ENCODE results near the gene POLR2A.
"Not testable (repeated sequence)": the region's sequence is repeated elsewhere in the genome, so short reads cannot be mapped to it uniquely, and the experiment has no call there.

POLR2A gene

DNA sequence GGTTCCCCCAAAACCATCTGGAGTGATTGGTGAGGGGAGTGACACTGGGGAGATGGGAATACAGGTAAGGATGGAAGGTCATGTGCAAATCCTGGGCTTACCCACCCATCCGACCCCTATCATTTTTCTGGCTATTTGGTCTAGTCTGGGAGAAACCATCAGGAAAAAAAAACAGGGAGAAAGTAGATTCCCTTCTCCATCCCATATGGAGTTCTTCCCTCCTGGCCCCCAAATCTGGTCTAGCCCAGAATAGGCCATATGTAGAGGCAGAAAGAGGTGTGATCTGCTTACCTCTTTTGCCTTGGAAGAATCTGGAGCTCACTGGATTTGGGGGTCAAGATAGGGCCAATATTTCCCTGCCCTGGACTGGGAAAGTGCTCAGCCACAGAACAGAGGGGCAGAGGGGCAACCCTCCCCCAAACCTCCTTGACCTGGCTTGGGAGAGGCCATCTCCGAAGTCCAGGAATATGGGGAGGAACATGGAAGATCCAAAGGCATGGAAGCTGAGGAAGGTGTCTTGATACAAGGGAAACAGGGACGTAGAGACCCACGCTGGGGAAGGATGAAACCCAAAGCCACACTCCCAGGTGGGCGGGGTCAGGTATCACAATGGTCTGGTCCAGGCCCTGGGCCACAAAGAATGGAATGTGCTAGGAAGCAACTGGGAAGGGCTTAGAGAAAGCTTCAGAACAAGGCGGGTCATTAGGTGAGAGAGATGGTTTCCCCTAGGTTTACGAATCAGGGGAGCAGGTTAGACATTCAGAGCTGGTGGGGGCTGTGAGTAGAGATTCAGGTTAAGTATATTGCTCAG, 23.1 kb upstream of the POLR2A start:
- DNase-seq: no peak

DNA sequence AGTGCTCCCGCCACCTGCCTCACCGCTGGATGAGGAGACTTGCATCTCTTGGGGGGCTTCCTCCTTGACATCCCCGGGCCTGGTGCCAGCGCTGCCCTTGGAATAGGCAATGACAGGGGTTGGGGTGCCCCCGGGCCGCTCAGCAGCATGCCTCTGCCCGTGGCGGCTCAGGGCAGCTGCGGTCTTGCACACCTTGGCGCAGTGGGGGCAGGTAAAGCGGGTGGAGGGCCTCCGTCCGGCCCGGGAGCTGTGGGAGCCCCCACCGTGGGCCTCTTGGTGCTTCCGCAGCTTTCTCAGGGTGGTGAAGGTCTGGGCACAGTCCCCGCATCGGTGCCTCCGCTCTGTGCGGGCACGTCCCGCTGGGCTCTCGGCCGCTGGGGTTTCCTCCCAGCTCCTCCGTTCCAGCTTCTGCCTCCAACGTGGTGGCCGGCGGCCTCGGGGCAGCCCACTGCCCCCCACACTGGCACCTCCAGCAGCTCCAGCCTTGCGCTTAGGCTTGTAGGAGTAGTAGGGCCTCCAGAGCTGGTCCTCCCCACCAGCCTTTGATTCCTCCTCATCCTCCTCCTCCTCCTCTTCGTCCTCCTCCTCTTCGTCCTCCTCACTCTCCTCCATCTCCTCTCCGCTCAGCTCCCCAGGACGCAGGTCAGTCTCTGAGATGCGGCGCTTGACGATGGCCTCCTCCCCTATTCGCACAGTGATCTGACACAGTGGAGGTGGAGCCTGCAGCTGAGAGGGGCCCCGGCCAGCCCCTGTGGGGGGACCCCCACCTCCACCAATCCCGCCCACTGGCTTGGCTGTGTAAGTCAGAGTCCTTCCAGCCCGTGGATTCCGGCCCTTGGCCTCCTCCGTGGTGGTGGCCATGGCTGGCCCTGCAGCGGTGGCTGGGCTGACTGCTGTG, 21.4 kb upstream of the POLR2A start:
- DNase-seq: no peak

DNA sequence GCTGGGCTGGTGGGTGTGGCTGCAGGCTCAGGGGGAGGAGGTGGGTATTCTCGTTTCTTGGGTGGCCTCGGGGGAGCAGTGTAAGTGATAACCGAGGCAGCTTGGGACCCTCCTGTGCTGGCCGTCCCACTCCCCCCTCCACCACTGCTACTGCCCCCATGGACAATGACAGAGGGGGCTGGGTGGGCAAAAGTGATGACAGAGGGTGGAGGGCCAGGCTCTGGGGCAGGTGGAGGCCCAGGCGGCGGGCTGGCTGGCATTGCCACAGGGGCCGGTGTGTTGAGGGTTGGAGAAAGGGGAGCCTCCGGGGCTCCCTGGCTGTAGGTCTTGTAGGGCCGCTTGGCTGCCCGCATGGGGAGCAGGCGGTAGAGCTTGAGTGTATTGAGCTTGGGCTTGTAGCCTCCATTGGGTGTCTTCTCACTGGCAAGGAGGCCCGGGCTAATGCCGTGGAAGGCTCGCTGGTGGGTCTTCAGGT, 20.8 kb upstream of the POLR2A start:
- DNase-seq: no peak

DNA sequence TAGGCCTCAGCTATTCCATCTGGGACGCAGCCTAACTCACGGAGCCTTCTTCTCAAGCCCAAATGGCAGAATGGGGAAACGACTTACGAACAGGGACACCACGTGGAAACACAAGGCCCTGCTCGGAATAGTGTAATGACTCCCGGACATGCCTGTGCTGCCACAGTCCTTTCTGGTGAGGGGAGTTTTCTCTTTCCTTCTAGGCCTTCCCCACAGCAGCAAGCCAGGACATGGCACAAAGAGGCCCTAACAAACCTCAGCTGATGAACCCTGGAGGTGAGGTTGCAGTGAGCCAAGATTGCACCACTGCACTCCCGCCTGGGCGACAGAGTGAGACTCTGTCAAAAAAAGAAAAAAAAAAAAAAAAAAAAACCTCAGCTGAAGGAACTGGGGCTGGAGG, 20.1 kb upstream of the POLR2A start:
- DNase-seq: no peak

DNA sequence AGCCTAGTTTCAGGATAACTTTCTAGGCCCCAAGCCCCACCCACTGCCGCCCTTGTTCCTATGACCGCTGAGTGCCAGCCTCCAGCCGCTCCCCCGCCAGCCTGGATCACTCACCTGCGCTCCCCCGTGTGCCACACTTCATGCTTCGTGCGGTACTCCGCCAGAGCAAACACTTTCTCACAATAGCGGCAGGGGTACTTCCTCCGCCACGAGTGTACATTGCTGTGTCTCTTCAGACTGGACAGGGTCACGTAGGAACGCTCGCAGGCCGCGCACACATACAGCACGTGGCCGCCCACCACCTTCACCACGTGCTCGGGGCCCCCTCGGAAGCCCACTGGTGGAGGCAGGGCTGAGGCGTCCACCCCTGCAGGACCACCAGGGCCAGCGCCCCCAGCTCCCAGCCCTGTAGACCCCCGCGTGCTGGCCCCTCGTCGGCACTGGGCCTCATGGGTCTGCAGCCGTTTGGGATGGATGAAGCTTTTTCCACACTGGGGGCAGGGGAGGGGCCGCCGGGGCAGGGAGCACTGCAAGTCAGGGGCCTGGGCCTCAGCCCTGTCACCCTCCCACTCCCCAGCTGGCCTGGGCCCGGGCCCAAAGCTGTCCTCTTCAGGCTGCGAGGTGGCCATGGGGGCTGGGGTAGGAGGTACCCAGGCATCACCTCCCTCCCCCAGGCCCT, 18.4 kb upstream of the POLR2A start:
- DNase-seq: no peak

DNA sequence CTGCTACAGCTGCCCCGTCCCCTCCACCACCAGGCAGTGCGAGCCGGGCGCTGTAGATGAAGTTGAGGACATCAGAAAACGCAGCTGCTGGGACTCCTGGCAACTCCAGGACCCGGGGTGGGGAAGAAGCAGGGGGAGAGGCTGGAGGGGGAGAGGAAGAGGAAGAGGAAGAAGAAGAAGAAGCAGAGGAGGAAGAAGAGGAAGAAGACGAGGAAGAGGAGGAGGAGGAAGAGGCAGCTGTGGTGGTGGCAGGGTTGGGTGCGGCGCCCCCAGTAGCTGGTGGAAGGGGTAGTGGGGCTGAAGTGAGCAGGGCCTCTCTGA, 17.9 kb upstream of the POLR2A start:
- DNase-seq: no peak

DNA sequence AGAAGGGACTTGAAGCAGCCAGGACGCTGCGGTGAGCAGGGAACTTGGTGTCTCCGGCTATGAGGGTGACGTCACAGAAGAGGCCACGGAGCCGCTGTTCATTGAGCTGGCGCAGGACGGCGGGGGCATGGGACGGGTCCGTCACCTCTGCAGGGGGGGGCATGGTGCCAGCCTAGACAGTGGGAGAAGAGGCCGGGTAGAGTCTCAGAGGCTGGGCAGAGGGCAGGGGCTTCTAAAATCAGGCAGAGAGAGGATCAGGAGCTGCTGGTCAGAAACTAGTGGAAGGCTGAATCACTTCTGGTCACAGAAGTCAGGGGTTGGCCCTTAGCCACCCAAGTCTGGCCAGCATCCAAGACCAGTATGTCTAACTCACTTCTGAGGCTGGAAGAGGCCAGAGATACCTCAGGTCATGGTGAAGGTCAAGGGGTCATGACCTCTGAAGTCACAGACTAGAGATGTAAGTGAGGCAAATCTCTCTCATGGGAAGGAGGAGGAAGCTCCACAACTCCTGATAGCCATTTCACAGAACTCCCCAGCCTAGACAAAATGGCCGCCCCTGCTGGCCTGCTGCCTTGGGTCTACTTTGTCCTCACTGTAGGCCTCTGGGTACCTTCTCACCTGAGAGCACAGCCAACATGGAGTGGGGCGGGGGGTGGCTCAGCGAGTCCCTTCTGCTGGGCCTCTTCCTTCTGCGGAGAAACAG, 17.4 kb upstream of the POLR2A start:
- DNase-seq: no peak

DNA sequence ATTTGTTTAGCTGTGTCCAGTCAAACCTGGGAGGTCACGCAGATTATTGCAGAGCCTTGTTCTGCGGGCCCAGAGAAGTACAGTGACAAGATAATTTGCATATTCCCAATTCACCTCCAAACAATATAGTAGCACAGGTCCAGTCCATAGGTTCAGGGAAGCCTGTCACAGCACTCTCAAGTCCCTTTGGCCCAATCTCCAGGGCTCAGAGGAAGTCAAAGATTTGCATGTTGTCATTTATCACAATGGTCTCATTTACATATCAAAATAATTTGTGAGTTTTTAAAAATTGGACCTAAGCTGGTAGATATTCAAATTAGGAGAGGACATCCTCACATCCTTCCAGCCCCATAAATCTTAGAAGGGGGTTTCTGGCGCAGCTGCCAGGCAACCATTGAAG, 16.7 kb upstream of the POLR2A start:
- no peak for DNase-seq

DNA sequence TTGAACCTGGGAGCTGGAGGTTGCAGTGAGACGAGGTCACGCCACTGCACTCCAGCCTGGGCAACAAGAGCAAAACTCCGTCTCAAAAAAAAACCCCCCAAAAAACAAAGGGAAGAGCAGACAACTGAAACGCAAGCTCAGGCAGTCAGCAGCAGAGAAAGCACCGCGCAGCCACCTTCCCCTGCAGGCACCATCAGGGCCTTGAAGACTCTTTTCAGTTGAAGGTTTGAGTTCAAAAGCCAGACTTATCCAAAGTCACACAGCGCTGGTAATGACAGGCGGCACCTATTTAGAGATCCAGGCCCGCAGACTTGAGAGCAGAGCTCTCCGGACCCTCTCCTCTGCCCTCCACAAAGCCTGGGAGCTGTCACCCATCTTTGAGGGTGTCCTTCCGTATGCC, 15.9 kb upstream of the POLR2A start:
- DNase-seq: no peak

DNA sequence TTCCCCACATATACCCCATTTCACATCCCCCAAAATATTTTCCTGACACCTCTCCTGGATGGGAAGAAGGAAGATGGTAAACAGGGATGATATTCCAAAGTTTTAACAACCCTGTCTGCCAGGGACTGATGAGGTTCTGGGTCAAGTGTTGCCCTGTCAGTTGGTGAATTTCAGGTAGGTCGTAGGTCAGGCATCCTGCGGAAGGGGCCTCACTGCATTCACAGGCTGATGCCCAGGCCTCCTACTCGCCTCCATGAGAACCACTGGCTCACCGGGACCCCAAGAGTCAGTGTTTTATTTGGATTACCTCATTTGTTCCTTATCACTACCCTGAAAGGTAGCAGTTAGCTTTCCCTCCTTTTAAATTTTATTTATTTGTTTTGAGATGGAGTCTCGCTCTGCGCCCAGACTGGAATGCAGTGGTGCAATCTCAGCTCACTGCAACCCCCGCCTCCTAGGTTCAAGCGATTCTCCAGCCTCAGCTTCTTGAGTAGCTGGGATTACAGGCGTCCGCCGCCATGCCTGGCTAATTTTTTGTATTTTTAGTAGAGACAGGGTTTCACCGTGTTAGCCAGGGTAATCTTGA, 15.3 kb upstream of the POLR2A start:
- no peak for DNase-seq

DNA sequence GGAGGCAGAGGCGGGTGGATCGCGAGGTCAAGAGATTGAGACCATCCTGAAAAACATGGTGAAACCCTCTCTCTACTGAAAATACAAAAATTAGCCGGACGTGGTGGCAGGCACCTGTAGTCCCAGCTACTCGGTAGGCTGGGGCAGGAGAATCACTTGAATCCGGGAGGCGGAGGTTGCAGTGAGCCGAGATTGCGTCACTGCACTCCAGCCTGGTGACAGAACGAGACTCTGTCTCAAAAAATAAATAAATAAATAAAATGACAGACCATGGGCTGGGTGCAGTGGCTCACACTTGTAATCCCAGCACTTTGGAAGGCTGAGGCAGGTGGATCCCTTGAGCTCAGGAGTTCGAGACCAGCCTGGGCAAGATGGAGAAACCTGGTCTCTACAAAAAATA, 14.3 kb upstream of the POLR2A start:
- DNase-seq: not testable (repeated sequence)

DNA sequence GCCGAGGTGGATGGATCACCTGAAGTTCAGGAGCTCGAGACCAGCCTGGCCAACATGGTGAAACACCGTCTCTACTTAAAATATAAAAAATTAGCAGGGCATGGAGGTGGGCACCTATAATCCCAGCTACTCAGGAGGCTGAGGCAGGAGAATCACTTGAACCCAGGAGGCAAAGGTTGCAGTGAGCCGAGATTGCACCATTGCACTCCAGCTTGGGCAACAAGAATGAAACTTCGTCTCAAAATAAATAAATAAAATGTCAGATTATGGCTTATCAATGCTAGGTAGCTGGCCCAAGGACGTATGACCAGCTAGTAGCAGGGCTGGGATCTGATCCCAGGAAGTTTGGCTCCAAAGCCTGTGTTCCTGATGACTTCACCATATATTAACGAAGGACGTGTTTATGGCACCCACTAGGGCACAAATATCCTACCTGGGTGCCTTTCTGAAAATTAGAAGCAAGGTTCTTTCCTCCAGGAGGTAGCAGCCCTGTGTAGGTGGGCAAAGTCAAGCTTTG, 13.7 kb upstream of the POLR2A start:
- not testable (repeated sequence) for DNase-seq

DNA sequence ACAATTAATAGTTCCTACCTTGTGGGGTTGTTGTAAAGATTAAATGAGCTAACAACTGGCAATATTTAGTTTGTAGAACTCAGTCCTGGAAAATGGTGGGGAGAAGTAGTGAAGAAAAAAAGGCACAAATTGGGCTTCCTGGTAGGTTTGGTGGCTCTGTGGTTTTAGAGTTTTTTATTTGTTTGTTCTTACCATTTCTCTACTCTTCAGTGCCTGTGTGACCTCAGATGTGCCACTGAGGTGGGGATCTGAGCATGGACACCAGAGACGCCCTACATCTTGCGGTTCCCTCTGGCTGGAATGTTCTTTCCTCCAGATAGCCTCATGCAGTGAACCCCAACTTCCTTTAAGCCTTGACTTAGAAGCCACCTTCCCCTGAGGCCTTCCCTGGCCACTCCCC, 12.4 kb upstream of the POLR2A start:
- no peak for DNase-seq

DNA sequence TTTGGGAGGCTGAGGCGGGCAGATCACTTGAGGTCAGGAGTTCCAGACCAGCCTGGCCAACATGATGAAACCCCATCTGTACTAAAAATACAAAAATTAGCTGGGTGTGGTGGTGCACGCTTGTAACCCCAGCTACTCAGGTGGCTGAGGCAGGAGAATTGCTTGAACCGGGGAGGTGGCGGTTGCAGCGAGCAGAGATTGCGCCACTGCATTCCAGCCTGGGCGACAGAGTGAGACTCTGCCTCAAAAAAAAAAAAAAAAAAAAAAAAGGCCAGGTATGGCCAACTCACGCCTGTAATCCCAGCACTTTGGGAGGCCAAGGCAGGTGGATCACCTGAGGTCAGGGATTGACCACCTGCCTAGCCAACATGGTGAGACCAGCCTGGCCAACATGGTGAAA, 9.4 kb upstream of the POLR2A start:
- DNase-seq: not testable (repeated sequence)

DNA sequence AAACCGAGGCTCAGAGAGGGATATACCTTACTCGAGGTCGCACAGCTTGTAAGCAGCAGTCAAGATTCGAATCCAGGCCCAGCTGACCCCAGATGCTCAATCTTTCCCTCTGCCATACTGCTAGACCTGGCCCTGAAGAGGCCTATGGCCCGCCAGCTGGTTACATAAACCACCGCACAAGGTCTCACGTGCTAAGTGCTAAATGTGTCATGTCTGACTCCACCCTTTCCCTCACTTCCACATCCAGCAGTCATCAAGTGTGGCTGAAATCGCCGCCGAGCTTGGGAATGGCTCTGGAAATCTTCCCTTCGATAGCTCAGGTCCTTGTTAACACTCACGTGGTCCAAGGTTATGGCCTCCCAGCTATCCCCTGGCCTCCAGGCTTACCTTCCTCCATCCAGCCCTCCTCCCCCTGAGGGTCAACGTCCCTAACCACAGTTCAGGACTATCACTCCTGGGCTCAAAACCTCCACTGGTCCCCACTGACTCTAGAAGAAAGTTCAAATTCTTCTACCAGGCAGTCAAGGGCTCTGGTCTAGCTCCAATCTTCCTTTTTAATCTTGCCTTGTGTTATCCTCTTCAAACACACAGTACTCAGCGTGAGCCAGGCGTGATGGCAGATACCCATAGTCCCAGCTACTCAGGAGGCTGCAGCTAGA, 8.3 kb upstream of the POLR2A start:
- no peak for DNase-seq

DNA sequence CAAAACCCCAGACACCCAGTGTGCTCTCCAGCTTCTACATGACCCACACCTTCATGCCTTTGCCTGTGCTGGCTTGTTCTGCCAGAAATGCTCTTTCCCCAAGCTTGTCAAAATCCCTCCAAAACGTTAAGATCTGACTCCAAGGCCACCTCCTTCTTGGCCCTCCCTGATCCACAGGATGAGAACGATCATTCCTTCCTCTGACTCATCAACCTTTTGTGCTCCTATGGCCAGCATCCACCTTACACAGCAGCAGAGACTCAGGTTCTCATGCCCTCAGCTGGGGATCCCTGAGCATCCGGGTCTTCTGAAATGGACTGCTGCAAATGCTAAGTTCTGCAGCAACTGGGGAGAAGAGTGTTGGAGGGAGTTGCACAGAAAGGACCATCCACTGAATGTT, 7.7 kb upstream of the POLR2A start:
- no peak for DNase-seq

DNA sequence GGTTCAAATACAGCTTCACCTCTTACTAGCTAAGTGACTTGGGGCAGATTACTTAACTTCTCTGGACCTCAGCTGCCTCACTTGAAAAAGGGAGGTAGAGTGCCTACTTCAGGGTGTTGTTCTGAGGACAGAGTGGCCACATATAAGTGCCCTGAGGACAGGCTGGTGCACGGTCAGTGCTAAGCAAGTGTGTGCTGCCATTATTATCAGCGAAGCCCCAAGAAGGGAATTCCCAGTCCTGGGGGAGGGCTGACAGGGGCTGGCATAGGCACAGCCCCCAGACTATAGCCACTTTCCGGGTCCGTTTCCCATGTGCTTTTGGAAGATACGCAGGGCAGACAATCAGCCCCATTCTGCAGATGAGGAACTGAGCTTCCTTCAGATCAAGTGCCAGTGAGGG, 7.2 kb upstream of the POLR2A start:
- DNase-seq: no peak

DNA sequence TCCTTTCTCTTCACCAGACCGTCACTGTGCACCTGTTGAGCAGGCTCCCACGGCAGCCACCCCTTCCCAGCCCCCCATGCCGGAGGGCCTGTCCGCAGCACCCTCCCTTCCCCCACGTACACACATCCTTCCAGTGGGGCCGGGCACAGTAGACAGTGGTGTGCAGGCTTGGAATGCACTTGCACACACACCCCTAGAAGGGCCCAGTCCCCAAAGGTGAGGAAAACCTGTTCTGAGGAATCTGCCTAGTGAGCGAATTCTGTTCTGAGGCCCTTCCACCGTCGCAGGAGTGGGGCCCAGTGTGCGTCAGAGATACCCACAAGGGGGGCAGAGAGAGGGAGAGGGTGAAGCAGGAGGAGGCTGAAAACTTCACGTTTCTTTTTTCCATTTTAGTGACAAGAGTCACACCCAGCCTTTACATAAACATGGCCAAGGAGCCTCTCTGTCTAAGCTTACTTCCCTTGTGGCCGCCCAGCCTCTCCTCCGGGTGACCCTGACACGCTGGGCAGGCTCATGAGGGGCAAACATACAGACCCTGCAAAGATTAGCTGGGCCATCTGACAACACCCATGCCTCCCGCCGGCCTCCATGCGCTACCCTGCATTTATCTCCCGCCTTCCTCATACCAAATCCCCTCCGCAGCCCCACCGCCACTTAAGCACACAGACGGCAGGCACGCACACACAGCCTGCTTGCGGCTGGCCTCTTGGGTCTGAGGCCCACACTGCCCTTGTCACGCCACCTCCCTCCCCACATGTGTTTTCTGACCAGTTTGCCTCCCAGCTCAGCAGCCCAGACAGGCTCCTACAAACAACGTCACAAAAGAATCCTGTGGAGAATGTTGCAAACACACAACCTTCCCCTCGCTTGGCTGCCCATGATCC, 6.5 kb upstream of the POLR2A start:
- no peak for DNase-seq

DNA sequence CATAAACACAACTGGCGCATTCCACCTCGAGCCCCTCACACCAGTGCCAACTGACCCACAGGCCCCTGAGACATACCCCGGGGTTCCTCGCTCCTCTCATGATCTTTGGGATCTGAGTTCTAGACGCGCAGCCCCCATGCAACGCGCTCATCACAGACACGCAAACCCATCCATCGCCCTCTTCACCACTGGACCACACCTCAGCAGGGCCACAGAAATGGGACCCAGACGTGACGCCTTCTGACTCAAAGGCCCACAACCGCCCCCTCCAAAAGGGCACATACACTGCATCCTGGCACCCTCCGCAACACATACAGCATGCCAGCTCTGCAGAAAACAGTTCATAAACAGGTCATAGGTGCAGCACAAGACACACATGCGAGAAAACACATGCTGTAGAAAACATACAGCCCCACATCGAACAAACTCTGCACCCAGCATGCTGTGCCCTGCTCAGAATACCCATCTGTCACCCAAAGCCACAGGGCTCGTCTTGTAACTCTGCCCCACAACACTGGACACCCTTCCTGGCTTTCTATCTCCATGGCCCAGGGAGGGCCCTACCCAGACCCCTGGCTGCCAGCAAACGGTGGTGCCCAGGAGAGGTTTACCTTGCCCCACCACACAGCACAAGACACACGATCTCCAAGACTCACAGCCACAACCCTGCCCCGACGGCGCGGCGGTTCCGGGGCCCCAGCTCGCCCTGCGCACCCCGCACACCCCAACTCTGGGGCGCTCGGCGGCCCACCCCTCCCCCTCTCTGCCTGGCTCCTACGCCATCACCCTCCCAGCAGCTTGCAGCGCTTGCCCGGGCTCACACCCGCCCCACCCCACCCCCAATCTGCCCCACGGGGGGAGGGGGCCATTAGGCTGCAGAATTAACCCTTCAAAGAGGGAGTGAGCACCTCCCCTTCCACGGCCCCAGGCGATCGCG, 5.6 kb upstream of the POLR2A start:
- peak; percentile 57 for DNase-seq

Data from activated effector memory CD4-positive, alpha-beta T cell treated with Interleukin-2 at 50 U/mL for 16 hours (primary cell).